Activated naive CD8-positive, alpha-beta T cell treated with anti-CD3 and anti-CD28 coated beads, Interleukin-2, amount 50 U/mL, for 16 hours (primary cell): ENCODE measurements around the gene ST7.
"Not testable (repeated sequence)": the region's sequence is repeated elsewhere in the genome, so short reads cannot be mapped to it uniquely, and the experiment has no call there.

Source experiments
- DNase-seq: peaks from one replicate; pipeline ENCODE4 v3.0.0-alpha.2; 2020; ENCODE audit warnings: low read depth, low spot score

Gene ST7, protein sequence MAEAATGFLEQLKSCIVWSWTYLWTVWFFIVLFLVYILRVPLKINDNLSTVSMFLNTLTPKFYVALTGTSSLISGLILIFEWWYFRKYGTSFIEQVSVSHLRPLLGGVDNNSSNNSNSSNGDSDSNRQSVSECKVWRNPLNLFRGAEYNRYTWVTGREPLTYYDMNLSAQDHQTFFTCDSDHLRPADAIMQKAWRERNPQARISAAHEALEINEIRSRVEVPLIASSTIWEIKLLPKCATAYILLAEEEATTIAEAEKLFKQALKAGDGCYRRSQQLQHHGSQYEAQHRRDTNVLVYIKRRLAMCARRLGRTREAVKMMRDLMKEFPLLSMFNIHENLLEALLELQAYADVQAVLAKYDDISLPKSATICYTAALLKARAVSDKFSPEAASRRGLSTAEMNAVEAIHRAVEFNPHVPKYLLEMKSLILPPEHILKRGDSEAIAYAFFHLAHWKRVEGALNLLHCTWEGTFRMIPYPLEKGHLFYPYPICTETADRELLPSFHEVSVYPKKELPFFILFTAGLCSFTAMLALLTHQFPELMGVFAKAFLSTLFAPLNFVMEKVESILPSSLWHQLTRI

DNA sequence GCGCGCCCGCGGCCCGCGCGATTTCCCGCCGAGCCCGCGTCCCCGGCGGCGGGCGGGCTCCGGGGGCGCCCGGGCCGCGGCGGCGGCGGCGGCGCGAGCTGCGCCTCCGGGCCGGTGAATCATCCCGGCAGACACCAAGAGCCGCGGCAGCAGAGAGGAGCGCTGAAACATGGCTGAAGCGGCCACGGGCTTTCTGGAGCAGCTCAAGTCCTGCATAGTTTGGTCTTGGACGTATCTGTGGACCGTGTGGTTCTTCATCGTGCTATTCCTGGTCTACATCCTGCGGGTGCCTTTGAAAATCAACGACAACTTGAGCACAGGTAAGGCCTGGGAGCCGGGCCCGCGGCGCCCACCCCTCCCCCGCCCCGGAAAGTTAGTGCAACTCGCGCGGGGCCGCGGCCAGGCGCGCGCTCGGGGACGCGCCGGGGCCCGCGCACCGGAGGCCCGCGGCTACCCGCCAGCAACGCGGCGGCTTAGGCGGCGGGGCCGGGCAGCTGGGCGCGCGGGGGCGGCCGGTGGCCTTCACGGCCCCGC lies at the start of gene ST7:
Gene ST7 (plus strand): TSS at position 130 of the 534 bp plus-strand sequence. CDS start 40 bp downstream, at position 170.
- DNase-seq, result peak; percentile 41

DNA sequence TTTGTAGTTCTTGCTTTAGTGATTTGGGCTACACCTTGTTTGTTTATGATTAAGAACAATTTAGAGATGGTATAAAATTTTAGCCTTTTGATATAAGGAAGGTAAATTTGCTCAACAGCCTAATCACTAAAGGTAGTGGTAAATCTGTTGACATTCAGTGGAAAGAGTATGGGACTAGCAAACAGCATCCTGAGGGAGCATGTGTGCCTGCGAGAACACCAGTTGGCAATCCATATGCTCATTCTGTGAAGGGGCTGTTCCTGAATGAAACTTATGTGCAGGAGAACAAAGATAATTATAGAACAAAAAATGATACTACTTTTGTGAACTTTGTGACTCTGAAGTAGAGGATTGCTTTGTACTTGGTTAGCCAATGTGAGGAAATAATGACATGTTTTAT lies 46.9 kb upstream of the ST7 start:
- no peak for DNase-seq

DNA sequence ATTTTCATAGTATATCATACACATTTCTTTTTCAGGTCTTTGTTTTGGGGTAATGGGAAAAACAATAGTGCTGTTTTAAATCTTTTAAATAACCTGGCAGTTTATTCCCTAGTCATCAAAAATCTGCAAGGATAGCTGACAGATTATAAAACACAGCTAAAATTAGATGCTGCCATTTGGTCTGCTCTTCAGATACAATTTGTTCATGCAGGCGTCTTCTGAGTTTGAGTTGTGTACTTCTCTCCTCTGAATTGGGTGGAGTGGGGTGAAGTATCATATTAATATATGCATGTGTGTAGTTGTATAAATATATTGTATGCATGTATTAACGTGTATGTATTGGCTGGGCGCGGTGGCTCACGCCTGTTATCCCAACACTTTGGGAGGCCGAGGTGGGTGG lies 42.9 kb upstream of the ST7 start:
- no peak for DNase-seq

DNA sequence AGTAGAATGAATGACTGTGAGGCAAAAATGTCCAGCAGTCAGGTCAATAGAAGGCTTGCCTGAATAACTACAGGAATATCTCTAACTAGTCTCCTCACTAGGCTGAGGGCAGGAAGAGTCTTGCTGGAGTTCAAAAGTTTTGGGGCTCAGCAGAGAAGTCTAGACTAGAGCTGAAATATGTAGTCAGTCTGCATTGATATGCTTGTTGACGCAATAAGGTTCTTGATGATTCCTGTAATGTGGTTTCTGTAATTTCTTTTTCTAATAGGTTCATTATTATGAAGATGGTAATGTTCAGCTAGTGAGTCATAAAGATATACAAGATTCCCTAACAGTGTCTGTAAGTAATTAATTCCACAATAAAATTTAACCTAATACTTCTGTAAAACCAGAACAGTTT lies 41.5 kb upstream of the ST7 start:
- DNase-seq, result no peak

DNA sequence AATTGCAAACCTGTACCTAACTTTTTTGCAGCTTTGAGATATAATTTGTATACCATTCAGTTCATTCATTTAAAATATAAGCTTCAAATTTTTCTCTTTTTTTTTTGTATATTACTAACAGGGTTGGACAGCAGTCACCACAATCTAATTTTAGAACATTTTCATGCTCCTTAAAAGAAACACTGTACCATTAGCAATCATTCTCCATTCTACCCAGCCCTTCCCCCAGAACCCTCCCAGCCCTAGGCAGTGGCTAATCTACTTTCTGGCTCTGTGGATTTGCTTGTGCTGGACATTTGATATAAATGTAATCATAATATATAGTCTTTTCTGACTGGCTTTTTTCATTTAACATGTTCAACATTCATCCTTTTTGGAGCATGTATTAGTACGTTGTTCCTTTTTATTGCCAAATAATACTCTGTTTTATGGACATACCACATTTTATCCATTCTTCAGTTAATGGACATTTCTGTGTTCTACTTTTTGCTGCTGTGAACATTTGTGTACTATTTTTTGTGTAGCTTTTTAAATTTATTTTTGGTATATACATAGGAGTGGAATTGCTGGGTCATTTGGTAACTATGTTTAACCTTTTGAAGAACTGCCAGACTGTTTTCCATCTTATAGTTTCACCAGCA lies 40.9 kb upstream of the ST7 start:
- DNase-seq, result no peak

DNA sequence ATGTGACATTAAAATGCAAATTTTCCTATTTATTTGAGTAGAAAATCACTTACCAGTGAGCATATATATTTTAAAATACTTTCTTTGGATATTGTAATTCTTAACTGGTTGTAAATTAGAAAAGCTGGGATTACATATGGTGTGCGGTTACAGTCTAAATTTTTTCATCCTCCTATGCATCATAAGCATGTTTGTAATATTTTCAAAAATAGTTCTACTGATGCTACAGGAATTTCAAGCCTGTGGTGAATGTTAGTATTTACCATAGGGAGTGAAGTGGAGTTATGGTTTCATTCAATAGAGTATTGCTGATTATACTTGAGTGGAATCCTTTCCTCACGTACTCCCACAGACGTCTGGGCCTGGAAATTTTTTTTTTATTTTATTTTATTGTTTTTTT lies 34.6 kb upstream of the ST7 start:
- DNase-seq, result no peak

DNA sequence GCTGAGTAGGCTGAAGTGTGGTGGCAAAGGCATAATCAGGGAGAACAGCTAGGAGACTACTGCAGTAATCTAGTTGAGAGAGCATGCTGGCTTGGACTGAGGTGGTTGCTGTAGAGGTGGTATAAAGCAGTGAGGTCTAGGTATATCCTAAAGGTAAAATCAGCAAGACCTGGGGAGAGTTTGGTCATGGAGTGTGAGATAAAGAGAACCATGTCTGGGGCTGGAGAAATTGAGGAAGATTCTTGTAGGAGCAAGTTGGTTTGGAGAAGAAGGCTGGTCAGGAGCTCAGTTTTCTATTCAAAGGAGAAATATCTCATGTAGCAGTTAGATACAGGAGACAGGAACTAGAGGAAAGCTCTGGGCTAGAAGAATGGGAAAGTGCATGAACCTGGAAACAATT lies 32.9 kb upstream of the ST7 start:
- no peak for DNase-seq

DNA sequence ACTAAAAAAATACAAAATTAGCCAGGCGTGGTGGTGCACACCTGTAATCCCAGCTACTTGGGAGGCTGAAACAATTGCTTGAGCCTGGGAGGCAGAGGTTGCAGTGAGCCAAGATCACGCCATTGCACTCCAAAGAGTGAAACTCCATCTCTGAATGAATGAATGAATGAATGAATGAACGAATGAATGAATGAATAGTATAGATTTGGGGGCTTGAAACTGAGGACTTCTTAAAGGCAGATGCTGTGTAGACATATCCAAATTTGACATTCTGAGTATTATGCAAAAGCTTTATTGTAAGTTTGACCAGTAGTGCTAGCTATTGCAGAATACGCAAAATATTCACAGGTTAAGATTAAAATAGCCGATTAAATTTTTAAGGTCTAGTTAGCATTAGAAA lies 30.8 kb upstream of the ST7 start:
- DNase-seq, result no peak

DNA sequence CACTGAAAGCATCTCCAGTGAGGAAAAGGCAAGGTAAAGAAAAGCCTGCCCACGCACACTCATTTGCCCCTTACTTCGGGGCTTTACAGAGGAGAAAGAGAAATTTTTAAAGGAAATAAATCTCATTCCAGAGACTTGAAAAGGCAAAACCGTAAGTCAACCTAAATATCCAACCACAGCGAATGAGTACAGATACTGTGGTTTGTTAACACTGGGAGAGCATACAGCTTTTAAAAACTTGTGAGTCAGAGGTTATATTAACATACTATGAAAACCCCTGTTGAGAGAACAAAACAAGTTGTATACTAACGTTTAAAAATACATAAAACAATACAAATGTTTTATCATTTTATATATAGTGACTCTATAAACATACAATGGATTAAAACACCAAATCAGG lies 28.6 kb upstream of the ST7 start:
- DNase-seq, result no peak

DNA sequence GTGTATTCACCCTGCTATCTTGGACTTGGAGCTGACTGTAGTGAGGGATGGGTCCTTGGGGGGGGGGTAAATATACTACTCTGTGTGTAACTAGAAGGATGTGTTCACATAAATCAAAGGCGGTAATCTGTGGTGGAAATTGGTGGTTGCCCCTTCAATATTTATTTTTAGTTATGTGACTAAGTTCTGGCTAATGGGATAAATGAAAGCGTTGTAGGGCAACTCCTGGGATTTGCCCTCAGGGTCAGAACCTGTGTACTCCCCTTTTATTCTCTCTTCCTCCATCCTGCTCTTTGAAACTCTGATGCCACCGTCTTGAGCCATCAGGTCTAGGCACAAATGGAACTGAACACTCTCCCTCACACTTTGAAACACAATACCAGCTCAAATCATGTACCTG lies 24.3 kb upstream of the ST7 start:
- DNase-seq, result no peak

DNA sequence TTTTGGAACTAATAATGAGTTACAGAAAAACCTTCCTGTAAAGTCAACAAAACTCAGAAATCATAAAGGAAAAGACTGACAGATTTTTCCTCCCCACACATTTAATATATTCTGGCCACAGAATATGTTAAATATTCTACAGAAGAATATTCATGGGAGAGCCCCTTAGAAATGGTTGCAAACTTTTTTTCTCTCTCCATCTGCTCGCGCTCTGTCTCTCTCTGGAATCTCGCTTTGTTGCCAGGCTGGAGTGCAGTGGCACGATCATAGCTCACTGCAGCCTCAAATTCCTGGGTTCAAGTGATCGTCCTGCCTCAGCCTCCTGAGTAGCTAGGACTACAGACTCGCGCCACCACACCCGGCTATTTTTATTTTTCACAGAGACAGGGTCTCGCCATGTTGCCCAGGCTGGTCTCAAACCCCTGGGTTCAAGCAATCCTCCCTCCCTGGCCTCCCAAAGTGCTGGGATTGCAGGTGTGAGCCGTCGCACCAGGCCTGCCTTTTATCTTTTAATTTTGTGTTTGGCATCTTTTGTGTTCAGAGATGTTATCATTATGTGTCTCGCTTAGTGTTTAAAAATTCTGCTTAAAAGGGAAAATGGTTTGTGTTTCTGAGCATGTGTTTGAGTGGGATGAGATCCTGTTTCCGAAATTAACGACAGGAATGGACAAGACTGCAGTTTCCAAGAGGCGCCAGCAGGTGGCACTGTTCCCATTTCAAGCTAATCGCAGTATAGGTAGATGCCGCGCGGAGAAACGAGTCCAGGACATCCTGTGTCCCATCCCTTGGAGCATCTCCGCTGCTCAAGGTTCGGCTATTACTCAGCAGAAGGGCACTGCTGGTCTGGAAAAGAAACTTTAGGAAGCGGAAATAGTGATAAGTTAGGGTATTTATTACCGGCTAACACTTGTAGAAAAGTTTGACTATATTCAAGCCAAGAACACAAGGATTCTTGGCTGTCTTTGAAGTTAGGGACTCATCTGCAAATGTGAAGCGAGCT lies 23.1 kb upstream of the ST7 start:
- peak; percentile 35 for DNase-seq

DNA sequence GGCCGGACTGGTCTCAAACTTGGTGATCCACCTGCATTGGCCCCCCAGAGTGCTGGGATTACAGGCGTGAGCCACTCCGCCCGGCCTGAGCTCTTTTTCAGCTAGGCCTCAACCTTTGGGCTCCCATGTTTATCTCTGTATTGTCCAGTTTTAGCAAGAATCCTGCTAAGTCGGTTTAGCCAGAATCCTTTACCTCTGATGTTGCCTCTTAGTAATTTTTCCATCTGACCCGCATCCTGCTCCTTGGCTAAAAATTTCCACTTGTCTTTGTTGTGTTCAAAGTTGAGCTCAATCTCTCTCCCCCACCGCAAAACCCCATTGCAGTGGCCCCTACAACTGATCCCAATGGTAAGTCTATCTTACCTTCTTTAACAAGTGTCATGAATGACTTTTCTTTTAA lies 20.7 kb upstream of the ST7 start:
- no peak for DNase-seq

DNA sequence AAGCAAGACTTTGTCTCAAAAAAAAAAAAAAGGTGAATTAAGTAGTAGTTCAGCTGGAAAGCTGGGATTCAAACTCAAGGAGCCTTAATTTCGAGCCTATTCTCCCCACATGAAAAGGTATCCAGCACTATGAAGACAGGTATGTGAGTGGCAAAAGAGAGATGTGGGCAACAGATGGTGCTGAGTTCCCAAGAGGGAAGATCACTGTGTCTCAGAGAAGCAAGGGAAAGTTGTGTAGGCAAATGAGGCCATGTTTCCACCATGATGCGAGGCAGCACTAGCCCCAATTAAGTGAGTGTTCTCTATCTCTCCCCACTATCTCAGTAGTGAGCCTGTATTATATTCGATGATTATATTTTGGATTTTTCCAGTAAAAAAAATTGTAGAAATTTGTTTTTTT lies 19.8 kb upstream of the ST7 start:
- no peak for DNase-seq

DNA sequence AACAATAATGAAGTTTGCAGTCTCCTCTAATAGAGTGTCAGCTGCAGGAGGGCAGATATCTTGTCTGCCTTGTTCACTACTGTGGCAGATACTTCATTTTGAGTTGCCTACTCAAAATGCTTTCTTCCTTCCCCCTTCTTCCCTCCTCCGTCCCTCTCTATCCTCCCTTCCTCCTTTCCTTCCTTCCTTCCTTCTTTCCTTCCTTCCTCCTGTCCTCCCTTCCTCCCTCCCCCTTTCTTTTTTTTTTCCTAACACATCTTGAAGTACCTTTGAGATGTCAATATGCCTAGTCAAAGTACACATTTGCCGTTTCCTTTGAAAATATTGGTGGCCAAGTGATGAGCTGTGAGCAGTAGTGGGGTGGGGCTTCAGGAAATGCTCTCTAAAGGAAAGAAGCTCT lies 18.7 kb upstream of the ST7 start:
- DNase-seq, result no peak

DNA sequence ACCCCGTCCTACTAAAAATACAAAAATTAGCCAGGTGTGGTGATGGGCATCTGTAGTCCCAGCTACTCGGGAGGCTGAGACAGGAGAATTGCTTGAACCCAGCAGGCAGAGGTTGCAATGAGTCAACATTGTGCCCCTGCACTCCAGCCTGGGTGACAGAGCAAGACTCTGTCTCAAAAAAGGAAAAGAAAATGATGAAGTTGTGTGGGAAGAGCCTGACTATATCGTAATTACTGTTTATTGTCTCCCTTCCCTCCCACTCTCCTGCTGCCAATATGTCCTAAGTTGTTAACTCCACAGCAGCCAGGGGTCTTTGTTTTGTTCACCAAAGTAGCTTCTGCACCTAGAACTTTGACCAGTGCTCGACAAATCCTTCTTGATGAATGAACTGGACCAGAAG lies 16.5 kb upstream of the ST7 start:
- not testable (repeated sequence) for DNase-seq

DNA sequence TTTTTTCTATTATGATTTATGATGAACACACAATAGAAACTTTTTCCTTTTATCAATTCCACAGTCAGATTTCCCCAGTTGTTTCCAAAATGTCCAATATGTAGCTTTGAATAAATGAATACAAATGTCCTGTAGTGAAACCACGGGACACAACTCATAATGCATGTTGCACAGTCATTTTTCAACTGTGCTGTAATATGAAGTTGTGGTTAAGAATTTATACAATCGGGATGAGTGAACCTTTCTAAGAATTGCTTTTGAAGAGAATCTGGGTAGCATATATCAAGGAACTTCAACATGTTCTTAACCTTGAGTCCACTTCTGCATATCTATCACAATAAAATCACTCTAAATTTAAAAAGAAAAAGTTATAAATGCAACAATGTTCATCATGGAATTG lies 14.6 kb upstream of the ST7 start:
- DNase-seq, result no peak

DNA sequence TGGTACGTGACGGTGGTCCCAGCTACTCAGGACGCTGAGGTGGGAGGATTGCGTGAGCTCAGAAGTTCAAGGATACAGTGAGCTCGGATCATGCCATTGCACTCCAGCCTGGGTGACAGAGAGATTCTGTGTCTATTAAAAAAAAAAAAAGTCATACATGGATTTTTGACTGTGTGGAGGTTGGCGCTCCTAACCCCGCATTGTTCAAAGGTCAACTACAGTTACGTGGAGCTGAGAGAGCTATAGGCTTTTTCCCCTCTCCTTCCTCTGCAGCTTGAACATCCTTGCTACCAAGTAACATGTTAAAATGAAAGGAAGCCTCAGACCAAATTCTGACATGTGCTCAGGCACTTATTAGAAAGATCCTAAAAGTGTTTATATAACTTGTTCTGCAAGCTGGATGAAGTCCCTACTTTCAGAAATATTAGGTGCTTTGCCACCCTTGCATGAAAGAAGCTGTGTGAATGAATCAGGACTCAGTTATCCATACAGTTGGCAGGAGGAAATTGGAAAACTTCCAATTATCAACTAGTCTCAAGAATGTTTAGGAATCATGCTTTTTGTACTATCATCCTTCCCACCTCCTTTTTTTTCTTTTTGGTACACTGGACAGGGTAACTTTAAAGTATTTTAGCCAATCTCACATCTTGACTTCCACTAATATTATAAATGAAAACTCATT lies 12.5 kb upstream of the ST7 start:
- no peak for DNase-seq

DNA sequence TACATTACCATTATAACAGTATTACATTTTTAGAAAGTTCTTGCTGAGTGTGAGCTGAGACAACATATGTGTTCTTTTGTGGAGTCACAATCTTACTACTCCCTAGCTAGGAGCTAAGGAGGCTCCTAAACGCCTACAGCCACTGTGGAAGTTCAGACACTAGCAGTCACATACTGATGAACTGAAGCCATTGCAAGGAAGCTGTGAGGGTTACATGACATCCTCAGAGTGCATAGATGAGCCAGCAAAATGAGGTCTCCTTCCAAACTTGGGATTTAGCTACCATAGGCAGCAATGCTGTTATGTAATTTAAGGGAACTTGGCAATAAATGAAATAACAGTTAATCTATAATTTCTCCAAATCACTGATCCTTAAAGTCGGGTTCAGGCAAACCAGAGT lies 10.8 kb upstream of the ST7 start:
- DNase-seq, result no peak

DNA sequence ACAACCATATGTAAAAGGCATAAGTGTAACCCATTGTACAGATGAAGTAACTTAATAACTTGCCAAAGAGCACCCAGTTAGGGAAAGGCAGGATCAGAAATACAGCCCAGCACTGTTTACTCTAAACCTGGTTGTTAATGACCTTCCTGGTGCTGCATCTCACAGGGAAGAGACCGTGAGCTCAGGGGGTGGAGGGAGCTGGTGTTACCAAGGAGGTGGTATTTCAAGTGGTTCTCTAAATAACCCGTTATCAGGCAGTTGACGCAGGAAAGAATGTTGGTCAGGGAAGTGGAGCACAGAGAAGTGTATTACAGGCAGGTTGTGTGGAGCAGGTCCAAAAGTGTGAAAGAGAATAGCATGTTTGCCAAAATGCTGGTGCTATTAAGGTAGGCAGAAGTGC lies 4.4 kb upstream of the ST7 start:
- DNase-seq, result no peak

DNA sequence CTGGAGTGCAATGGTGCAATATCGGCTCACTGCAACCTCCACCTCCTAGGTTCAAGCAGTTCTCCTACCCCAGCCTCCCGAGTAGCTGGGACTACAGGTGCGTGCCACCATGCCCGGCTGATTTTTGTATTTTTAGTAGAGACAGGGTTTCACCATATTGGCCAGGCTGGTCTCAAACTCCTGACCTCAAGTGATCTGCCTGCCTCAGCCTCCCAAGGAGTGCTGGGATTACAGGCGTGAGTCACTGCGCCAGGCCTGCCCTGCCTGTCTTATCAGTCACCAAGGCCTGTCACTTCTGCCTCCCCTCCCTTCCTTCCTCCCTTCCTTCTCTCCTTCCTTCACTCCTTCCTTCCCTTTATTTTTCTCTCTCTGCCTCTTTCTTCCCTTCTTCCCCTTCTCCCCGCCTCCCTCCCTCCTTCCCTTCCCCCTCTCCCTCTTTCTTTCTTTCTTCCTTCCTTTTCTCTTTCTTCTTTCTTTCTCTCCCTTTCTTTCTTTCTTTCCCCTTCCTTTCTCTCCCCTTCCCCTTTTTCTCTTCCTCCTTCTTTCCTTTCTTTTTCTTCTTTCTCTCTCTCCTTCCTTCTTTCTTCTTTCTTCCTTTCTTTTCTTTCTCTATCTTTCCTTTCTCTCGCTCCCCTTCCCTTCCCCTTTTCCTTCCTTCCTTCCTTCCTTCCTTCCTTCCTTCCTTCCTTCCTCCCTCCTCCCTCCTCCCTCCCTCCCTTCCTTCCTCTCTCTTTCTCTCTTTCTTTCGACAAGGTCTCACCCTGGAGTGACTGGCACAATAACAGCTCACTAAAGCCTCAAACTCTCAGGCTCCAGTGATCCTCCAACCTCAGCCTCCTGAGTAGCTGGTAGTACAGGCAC lies 3.1 kb upstream of the ST7 start:
- DNase-seq, result no peak
